Left hindlimb (tissue), 1 donor: ENCODE results near the gene TIMP2.

Experiments
- DNase-seq: peaks from one replicate; pipeline ENCODE4 v3.0.0-alpha.2; 2018

TIMP2 gene

GRCh38 chr17:78831688-78832540 is 93.3 kb downstream of the TIMP2 start:
- DNase-seq: no peak

- no peak for DNase-seq
Observed at GRCh38 chr17:78829477-78829876, 95.7 kb downstream of the TIMP2 start.

- no peak for DNase-seq
Observed at GRCh38 chr17:78828470-78829185, 96.6 kb downstream of the TIMP2 start.

GRCh38 chr17:78826836-78827509 is 98.2 kb downstream of the TIMP2 start:
- DNase-seq: no peak

GRCh38 chr17:78826421-78826820 is 98.8 kb downstream of the TIMP2 start:
- no peak for DNase-seq

- DNase-seq: no peak
Observed at GRCh38 chr17:78825696-78826095, 99.5 kb downstream of the TIMP2 start.

GRCh38 chr17:78824240-78824639 is 100.9 kb downstream of the TIMP2 start:
- no peak for DNase-seq

GRCh38 chr17:78823282-78824046 is 101.7 kb downstream of the TIMP2 start:
- no peak for DNase-seq

GRCh38 chr17:78822552-78822951 is 102.6 kb downstream of the TIMP2 start:
- DNase-seq: no peak

GRCh38 chr17:78821961-78822360 is 103.2 kb downstream of the TIMP2 start:
- DNase-seq: no peak

- DNase-seq: no peak
Observed at GRCh38 chr17:78820841-78821240, 104.3 kb downstream of the TIMP2 start.

- DNase-seq: no peak
Observed at GRCh38 chr17:78819806-78820792, 105.1 kb downstream of the TIMP2 start.

GRCh38 chr17:78819402-78819801 is 105.8 kb downstream of the TIMP2 start:
- no peak for DNase-seq

GRCh38 chr17:78818932-78819331 is 106.3 kb downstream of the TIMP2 start:
- no peak for DNase-seq

- no peak for DNase-seq
Observed at GRCh38 chr17:78818152-78818846, 106.9 kb downstream of the TIMP2 start.

GRCh38 chr17:78817123-78817522 is 108.1 kb downstream of the TIMP2 start:
- DNase-seq: no peak

GRCh38 chr17:78815696-78816095 is 109.5 kb downstream of the TIMP2 start:
- no peak for DNase-seq

- no peak for DNase-seq
Observed at GRCh38 chr17:78812855-78813254, 112.3 kb downstream of the TIMP2 start.

GRCh38 chr17:78808163-78808562 is 117.0 kb downstream of the TIMP2 start:
- DNase-seq: no peak

GRCh38 chr17:78806451-78806850 is 118.7 kb downstream of the TIMP2 start:
- no peak for DNase-seq

- no peak for DNase-seq
Observed at GRCh38 chr17:78805301-78805700, 119.9 kb downstream of the TIMP2 start.
